ENCODE results near the gene GHDC. TPM values are rescaled to one million over a fixed set of nuclear protein-coding genes. Genes with fewer than 3 reads are reported as not detected.
"Not testable (repeated sequence)": the region's sequence is repeated elsewhere in the genome, so short reads cannot be mapped to it uniquely, and the experiment has no call there.

Gene GHDC
- total RNA-seq, 2 donors from 2014 or later: 10.5 to 25.3 TPM

DNA sequence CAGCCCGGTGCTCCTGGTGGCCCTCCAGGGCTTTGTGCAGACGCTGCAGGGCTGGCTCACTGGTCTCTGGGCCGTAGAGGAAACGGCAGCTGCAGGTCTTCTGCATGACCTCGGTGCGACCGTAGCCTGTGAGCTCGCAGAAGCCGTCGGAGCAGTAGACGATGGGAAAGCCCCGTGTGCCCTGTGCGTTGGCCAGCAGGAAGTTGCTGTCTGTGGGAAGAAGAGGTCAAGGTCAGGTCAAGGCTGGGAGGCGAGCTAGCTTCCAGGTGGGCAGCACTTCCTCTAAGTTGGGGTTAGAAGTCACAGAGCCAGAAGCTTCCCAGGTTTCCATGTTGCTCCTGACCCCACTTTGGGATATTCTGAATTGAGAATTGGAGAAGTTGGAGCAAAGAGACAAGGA, 15.5 kb downstream of the GHDC start:
- peaks cover 0 to 7% of the 10 kb centered on the region in 2 donors for H3K36me3 Mint-ChIP-seq
- no peaks in the 10 kb centered on the region for H3K9me3 Mint-ChIP-seq
- DNase-seq (ENCODE audit: low spot score in 2 of 2): no peak
- ATAC-seq: no peak
- H3K27ac Mint-ChIP-seq: peak overlapping the region in 1 of 2 donors; percentile 7

DNA sequence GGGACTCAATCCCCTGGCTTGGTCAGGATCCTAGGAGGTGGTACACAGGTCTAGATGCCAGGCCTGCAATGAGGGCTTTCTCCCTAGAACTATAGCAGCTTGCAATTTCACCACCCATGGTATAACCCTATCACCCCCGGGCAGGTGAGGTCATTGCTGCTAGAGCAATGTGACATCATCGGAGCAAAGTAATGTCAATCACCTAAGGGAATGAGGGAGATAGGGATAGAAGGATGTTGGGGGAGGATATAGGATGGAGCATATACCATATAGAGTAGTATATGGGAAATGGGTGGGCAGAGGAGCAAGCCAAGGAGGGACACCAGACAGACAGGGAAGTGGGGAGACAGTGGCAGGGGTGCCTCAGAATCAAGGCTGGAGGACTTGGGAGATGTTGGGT, 16.6 kb downstream of the GHDC start:
- DNase-seq (ENCODE audit: low spot score in 2 of 2): no peak
- H3K36me3 Mint-ChIP-seq: no peaks in the 10 kb centered on the region
- no peak overlapping the region for H3K27ac Mint-ChIP-seq
- H3K9me3 Mint-ChIP-seq: no peaks in the 10 kb centered on the region
- ATAC-seq: no peak

DNA sequence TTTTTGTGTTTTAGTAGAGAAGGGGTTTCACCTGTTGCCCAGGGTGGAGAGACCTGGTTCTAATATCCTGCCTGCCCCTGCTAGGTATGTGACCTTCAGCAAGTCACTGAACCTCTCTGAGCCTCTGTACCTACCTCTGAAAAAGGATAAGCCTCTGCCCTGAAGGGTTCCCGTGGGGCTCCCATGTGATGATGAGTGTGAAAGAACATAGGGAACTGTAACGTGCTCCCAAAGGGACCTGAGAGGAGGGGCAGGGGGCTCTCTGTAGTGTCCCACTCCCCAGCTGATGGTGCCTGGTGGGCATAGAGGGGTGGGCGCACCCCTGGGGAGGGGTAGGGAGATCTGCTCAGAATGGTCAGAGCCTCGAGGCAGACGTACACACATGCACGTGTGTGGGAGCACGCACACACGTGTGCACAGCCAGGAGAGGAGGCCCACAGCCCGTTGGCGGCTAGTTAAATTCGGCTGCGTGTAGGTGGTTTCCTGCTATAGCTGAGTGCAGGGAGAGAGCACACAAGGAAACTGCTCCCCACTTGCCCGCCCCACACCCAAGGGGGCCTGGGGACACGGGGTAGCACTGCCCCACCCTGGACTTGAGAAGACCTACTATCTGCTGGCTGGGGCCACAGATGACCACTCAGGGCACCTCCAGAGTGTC, 20.0 kb downstream of the GHDC start:
- Mint-ChIP-seq H3K36me3 (no peaks in the 10 kb centered on the region), H3K27ac (no peak overlapping the region), H3K9me3 (no peaks in the 10 kb centered on the region)
- ATAC-seq (no peak), DNase-seq (ENCODE audit: low spot score in 2 of 2) (no peak)

GRCh38 chr17:42171831-42172230, 22.5 kb downstream of the GHDC start:
- no peaks in the 10 kb centered on the region for H3K9me3 Mint-ChIP-seq
- H3K36me3 Mint-ChIP-seq: no peaks in the 10 kb centered on the region
- DNase-seq (ENCODE audit: low spot score in 2 of 2) (no peak), ATAC-seq (no peak)
- H3K27ac Mint-ChIP-seq: no peak overlapping the region

DNA sequence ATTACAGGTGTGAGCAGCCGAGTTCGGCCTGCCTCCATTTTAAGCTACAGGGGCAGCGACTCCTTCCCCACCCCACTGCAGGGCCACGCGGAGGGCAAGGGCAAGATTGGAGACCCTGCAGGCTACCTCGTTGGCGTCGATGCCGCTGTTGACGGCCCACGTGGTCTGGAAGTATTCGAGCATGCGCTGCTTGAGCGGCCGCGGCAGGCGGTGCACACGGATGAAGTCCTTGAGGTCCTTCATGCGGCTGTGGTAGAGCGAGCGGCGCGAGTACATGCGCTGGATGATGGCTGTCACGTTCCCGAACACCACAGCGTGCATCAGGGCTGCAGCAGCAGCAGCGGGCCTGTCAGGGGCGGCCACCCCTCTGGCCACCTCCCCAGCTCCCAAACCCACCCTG, 24.9 kb downstream of the GHDC start:
- ATAC-seq: no peak
- DNase-seq (ENCODE audit: low spot score in 2 of 2): no peak
- no peaks in the 10 kb centered on the region for H3K36me3 Mint-ChIP-seq
- H3K27ac Mint-ChIP-seq: no peak overlapping the region
- H3K9me3 Mint-ChIP-seq: no peaks in the 10 kb centered on the region

DNA sequence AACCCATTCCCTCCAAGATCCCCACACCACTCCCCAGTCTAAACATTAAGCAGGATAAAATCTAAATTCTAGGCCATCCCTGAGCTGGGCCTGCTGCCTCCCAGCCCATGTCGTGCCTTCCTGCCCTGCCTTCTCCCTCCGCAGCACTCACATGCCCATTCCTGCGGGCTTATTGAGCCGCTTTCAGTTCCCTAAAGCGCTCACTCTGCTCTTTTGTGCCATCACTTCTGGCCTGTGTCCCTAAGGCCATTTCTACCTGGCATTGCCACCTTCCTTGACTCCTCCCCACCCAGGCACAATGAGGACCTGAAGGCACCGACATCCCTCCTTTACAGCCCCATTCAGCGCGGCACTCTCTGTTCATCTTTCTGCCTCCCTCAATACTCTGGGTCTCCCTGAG, 26.5 kb downstream of the GHDC start:
- no peak overlapping the region for H3K27ac Mint-ChIP-seq
- no peaks in the 10 kb centered on the region for H3K9me3 Mint-ChIP-seq
- ATAC-seq (no peak), DNase-seq (ENCODE audit: low spot score in 2 of 2) (no peak)
- H3K36me3 Mint-ChIP-seq: no peaks in the 10 kb centered on the region

DNA sequence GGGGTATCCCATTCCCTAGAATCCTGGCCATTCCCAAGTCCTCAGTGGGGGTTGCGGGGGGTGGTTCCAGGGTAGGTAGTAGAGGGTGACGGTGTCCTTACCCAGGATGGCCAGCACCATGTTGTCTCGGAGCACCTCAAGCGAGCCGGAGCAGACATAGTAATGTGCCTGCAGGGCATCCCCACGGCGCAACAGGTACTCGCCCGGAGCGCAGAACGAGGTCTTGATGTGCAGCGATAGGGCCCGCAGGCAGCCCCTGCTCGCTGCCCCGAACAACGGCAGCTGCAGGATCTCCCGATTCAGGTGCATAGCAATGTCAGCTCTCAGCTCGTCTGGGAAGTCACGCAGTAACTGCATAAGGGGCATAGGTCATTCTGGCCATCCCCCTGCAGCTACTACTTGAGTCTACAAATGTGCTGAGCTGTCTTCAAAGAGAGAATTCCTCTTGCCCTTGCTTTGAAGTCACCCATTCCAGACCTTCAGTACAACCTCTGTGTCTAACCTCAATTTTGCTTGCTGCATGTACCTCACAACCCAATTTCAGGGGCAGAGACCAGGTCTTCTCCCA, 28.0 kb downstream of the GHDC start:
- no peak for DNase-seq (ENCODE audit: low spot score in 2 of 2)
- H3K36me3 Mint-ChIP-seq: no peaks in the 10 kb centered on the region

GRCh38 chr17:42165751-42166150, 28.5 kb downstream of the GHDC start:
- no peak for ATAC-seq

More for the DNA sequence above, 28.0 kb downstream of the GHDC start:
- ATAC-seq: no peak
- H3K9me3 Mint-ChIP-seq: no peaks in the 10 kb centered on the region
- H3K27ac Mint-ChIP-seq: no peak overlapping the region

DNA sequence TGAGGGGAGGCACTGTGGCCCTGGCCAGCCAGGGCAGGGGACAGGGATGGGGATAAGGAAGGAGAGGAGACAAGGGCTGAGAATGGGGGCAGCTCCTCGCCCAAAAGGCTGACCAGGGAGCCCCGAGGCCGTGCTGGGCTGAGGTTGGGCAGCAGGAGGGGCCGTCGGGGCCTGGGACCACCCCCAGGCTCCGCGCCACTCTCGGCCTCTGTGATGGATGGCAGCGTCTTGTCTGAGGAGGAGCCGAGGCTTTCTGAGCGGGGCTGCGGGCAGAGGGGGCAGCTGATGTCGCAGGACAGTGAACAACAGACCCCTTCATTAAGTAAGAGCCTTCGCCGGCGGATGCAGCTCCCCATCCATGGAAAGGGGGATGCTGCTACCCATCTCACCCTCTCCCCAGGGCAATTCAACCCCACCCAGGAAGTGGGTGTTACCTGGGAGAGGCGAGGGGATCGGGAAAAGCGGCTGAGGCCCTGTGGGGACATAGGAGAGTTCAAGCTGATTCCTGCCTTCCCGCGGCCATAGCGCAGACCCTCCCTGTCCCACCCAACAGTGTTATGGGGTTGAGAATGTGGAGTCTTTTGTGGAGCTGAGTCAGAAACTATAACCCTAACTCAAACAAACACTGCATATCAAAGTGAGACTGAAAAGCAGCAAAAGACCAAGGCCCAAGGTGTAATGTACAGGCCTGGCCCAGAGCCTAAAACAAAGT, 30.4 kb downstream of the GHDC start:
- no peaks in the 10 kb centered on the region for H3K9me3 Mint-ChIP-seq
- peak overlapping the region in 1 of 2 donors; percentile 22 for H3K27ac Mint-ChIP-seq
- no peak for ATAC-seq
- DNase-seq (ENCODE audit: low spot score in 2 of 2): no peak
- H3K36me3 Mint-ChIP-seq: no peaks in the 10 kb centered on the region

More at GRCh38 chr17:42165751-42166150, 28.5 kb downstream of the GHDC start:
- peak overlapping the region in 1 of 2 donors; percentile 1 for H3K27ac Mint-ChIP-seq
- no peaks in the 10 kb centered on the region for H3K9me3 Mint-ChIP-seq
- H3K36me3 Mint-ChIP-seq: no peaks in the 10 kb centered on the region
- no peak for DNase-seq (ENCODE audit: low spot score in 2 of 2)

DNA sequence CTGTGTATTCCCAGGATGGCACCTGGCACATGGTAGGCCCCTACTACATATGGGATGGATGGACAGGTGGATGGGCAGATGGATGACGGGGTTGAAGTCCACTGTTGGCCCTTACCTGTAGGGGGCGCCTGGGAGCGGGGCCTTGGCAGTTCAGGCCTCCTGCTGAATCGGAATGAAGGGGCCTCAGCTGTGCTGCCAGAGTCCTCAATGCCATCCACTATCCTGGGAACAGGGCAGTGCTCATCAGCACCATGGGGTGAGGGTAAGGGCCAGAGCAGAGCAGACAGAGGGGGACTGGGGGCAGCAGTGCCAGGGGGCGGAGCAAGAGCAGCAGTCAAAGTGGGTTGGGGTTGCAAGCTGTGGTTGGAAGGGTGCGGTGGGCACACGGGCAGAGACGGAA, 31.2 kb downstream of the GHDC start:
- Mint-ChIP-seq H3K27ac (peak overlapping the region in 1 of 2 donors; percentile 22), H3K9me3 (no peaks in the 10 kb centered on the region), H3K36me3 (no peaks in the 10 kb centered on the region)
- peak; percentile 43 to 63 for ATAC-seq
- peak in 1 of 2 donors; percentile 80 for DNase-seq (ENCODE audit: low spot score in 2 of 2)

DNA sequence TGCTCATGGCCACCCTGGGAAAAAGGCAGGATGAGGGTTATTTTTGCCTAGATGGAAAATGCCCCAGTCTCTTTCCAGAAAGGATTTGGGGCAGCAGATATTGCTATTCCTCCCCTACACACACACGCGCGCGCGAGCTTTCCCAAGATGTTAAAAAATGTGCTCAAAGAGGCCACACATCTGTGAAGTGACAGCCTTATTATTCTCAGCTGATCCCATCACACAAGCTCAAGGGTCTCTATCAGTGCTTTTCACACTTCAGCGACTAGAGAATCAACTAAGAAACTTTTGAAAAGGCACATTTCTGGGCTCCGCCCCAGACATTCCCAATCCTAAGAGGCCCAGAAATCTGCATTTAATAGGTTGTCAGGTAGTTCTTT, 33.8 kb downstream of the GHDC start:
- Mint-ChIP-seq H3K9me3 (no peaks in the 10 kb centered on the region), H3K27ac (no peak overlapping the region), H3K36me3 (no peaks in the 10 kb centered on the region)
- ATAC-seq (no peak), DNase-seq (ENCODE audit: low spot score in 2 of 2) (no peak)

DNA sequence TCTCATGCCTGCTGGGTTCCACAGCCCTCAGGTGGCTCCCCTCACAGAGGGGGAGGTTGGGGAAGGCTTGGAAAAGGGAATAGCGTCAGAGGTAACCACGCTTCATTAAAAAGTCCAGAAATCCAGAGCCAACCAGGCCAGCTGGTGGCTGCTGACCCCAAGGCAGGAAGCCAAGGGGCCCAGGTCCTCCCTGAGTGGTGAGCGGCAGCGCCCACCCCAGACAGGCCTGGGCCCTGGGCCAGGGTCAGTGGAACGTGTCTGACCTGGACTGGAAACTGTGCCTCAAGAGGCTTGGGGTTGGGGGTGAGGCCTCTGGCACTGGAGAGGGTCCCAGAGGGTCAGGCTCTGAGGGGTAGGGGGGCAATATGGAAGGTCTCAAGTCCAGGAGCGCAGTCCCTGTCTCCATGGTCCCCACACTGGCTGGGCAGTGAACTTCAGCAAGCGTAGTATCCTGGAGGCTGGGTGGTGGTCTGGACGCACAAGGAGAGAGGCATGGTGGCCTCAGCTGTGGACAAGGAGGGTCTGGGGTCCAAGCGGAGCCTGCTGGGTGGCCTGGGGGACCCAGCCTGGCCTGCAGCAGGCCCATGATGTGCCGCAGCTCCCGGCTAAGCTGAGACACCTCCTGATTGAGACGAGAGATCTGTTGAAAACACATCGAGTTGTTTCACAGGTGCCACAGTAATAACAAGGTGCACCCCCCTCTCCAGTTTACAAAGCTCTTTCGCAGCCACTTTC, 34.3 kb downstream of the GHDC start:
- Mint-ChIP-seq H3K36me3 (no peaks in the 10 kb centered on the region), H3K9me3 (no peaks in the 10 kb centered on the region), H3K27ac (no peak overlapping the region)
- no peak for DNase-seq (ENCODE audit: low spot score in 2 of 2)
- ATAC-seq: no peak

DNA sequence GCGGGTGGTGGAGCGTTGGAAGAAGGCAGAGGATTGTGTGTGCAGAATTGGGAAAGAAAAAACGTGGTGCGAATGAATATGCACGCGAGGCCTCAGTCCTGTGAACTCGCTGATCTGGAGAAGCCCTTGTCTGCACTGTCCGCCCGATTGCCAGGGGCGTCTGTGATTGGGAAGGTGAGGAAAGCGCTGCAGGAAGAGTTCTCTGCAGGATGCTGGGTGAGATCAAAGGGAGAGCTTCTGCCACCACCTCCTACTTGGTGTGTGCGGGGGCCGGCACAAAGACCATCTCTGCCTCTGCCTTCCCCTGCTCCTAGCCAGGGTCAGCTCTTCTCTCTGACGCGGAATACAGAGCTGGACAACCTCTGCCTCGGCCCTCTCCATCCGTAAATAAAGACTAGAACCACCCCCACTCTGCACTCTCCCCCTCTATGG, 38.7 kb downstream of the GHDC start:
- ATAC-seq (no peak), DNase-seq (ENCODE audit: low spot score in 2 of 2) (no peak)
- Mint-ChIP-seq H3K36me3 (peaks cover 7 to 12% of the 10 kb centered on the region in 2 donors), H3K27ac (peak overlapping the region; percentile 14 to 93), H3K9me3 (no peaks in the 10 kb centered on the region)

GRCh38 chr17:42153919-42154742, 40.2 kb downstream of the GHDC start:
- DNase-seq (ENCODE audit: low spot score in 2 of 2): no peak
- Mint-ChIP-seq H3K27ac (peak overlapping the region; percentile 93), H3K9me3 (no peaks in the 10 kb centered on the region), H3K36me3 (peaks cover 7 to 12% of the 10 kb centered on the region in 2 donors)
- ATAC-seq: no peak

- no peaks in the 10 kb centered on the region for H3K9me3 Mint-ChIP-seq
These were observed 47.2 kb downstream of the GHDC start for GRCh38 chr17:42146911-42147607.

DNA sequence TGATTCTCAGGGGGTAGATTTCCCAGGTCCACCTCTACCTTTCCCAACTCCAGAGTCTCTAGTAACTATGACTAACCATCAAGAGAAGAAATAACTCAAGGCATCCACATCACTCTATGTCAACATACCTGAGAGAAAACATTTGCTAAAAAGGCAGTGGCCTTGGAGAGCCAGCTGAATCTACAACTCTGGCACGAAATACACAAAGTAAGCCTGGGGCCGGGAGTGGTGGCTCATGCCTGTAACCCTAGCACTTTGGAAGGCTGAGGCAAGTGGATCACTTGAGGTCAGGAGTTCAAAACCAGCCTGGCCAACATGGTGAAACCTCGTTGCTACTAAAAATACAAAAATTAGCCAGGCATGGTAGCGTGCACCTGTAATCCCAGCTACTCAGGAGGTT, 51.2 kb downstream of the GHDC start:
- ATAC-seq; DNase-seq (ENCODE audit: low spot score in 2 of 2); H3K36me3 Mint-ChIP-seq; H3K9me3 Mint-ChIP-seq: not testable (repeated sequence)
- H3K27ac Mint-ChIP-seq: peak overlapping the region in 1 of 2 donors; percentile 58

More at GRCh38 chr17:42146911-42147607, 47.2 kb downstream of the GHDC start:
- peak overlapping the region; percentile 33 to 34 for H3K27ac Mint-ChIP-seq
- DNase-seq (ENCODE audit: low spot score in 2 of 2) (no peak), ATAC-seq (no peak)
- H3K36me3 Mint-ChIP-seq: no peaks in the 10 kb centered on the region
